ENCODE data around the gene NPEPPS.

NPEPPS gene

DNA sequence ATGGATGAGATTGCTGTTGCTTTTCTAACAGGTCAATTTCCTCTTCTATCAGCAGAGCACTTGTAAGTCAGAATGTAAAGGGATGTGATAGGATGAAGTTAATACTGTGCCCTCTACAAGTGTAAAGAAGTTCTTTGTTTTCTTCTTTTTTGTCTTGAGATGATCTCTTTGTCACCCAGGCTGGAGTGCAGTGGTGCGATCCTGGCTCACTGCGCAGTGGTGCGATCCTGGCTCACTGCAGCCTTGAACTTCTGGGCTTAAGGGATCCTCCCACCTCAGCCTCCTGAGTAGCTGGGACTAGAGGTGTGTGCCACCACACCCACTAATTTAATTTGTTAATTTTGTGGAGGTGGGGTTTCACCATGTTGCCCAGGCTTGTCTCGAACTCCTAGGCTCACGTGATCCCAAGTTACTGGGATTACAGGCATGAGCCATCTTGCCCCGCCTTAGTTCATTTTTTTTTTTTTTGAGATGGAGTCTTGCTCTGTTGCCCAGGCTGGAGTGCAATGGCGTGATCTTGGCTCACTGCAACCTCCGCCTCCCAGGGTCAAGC, 97.2 kb downstream of the NPEPPS start:
- no peak for DNase-seq (ENCODE audit: low read depth)

DNA sequence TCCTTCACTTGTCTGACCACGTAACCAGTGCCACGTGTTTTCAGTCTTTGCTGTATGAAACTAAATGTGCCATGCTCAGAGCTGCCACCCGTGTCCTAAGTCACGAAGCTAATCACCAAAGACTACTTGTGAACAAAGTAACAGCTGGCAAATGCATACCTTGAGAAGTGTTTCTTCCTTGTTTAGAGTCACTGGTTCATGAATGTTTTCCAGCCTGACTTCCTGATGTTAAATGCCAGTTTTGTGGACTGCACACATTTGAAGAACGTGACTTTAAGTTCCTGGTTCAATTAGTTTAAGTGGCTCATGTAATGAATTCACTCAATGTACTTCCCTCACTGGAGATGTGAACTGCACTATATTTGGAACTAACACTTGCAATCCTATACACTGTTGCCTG, 98.9 kb downstream of the NPEPPS start:
- no peak for DNase-seq (ENCODE audit: low read depth)

DNA sequence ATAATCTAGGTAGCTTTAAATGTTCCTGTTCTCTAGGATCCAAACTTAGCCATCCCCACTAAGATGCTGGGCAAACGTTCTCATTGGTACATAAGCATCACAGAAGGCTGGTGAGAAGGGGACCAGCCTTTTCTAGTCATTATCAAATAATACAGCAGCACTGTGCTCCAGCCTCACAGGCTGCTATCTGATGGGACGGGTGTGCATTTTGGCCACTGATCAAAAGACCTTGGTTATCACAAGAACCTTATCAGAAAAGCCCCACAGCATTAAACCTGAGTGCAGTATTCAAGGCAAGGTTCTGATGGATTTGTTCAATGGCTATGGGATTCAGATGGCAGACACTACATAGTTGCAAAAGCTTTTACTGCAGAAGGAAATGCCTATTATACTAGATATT, 99.7 kb downstream of the NPEPPS start:
- no peak for DNase-seq (ENCODE audit: low read depth)

DNA sequence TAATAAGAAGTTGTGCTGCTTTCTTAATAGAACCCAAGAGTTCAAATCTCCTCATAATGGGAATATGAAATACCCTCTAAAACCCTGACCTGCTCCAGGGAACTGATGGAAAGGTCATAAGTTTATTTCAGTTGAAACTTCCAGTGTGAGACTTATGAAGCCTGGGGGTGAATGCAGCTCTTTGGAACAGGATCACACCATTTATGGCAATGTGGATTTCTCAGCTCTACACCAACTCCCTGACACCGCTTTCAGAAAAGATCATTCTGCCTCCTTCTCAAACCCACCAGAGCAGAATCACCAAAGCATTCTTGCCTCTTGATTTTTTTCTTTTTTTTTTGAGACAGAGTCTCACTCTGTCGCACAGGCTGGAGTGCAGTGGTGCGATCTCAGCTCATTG, 102.1 kb downstream of the NPEPPS start:
- DNase-seq (ENCODE audit: low read depth): no peak

DNA sequence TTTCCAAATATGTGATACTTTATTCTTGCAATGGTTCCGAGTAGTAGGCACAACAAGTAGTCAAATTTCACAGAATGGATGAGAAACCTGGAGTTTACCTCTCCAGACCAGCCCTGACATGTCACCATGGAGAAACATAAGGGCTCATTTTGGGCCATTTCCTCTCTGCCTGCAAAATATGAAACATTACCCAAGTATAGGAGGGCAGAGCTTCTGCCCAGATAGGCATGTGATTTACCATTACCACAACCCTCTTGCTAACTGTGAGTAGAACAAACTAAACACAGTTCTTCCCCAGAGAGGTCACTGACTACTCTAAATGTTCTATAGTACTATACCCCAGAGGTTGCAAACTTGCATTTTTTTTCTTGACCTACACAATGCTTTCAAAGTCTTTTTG, 103.1 kb downstream of the NPEPPS start:
- DNase-seq (ENCODE audit: low read depth): no peak

DNA sequence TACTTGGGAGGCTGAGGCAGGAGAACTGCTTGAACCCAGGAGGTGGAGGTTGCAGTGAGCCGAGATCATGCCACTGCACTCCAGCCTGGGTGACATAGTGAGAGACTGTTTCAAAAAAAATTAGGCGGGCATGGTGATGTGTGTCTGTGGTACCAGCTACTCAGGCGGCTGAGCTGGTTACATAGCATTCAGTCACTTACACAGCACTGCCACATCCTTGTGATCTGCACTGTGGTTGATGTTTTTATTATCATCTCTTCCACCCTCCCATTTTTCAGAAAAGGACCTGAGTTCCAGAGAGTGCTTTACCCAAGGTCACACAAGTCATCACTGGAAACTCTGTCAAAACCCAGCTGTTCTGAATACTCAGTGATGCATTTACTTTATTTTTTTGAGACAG, 104.0 kb downstream of the NPEPPS start:
- DNase-seq (ENCODE audit: low read depth): no peak

DNA sequence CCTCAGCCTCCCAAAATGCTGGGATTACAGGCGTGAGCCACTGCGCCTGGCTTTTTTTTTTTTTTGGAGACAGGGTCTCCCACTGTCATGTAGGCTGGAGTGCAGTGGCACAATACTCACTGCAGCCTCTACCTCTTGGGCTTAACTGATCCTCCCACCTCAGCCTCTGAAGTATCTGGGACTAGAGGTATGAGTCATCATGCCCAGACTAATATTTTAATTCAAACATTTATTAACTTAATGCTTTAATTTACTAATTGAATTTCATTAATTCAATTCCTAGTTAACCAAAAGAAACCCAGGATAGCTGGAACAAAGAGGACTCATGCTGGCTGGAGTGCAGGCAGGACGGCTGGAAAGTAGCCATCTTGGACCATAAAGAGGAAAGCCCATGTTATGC, 104.8 kb downstream of the NPEPPS start:
- no peak for DNase-seq (ENCODE audit: low read depth)

DNA sequence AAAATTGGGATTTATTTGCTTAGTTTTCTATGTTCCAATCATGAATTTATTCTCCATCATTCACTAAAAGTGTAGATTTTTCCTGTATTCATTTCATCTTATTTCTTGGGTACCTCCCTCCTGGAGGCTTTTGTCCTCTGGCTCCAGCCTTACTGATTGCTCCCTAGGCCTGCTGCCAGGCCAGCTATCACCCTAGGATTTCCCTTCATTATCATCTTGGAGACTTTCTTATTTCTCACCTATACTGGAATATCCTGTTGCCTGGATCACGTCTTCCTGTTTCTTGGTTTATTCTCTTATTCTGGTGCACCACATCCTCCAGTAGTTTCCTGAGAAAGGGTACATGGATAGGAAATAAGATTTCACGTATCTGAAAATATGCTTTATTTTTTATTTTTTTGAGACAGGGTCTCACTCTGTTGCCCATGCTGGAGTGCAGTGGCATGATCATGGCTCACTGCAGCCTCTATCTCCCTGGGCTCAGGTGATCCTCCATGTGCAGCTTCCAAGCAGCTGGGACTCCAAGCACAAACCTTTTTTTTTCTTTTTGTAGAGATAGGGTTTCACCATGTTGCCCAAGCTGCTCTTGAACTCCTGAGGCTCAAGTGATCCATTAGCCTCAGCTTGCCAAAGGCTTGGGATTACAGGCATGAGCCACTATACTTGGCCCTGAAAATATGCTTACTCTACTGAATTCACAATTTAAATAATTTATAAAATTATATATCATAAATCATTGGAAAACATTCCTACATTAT, 105.5 kb downstream of the NPEPPS start:
- DNase-seq (ENCODE audit: low read depth): no peak

DNA sequence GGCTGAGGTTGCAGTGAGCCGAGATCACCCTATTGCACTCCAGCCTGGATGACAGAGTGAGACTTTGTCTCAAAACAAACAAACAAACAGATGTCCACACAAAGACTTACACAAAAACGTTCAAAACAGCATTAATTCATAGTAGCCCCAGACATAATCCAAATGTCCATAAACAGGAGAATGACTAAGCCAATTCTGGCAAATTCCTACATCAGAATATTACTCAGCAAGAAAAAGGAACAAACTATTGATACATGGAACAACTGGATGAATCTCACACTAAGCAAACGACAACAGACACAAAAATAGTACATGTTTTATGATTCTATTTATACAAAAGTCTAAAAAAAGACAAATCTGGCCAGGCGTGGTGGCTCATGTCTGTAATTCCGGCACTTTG, 108.0 kb downstream of the NPEPPS start:
- DNase-seq (ENCODE audit: low read depth): no peak

DNA sequence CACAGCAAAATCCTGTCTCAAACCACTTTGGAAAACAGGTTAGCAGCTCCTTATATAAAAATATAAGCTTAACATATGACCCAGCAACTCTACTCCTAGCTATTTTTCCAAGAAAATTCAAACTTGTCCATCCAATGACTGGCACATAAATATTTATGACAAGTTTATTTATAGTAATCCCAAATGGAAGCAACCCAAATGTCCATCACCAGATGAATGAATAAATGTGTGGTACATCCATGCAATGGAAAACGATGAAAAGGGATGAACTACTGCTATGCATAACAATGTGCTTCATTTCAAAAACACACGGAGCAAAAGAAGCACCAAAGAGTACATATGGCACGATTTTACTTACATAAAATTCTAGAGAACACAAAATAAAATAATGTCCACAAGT, 109.2 kb downstream of the NPEPPS start:
- no peak for DNase-seq (ENCODE audit: low read depth)

DNA sequence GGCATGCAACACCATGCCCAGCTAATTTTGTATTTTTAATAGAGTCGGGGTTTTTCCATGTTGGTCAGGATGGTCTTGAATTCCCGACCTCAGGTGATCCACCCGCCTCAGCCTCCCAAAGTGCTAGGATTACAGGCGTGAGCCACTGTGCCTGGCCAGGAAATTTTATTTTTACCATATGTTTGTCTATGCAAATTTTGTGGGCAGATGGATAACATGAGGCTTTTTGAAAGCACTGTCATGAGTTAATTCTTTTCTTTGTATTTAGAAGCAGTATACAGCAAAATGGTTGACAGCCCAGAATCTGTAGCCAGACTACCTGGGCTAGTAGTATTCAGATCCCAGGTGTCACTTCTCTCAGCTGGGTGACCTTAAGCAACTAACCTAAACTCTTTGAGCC, 110.3 kb downstream of the NPEPPS start:
- no peak for DNase-seq (ENCODE audit: low read depth)

DNA sequence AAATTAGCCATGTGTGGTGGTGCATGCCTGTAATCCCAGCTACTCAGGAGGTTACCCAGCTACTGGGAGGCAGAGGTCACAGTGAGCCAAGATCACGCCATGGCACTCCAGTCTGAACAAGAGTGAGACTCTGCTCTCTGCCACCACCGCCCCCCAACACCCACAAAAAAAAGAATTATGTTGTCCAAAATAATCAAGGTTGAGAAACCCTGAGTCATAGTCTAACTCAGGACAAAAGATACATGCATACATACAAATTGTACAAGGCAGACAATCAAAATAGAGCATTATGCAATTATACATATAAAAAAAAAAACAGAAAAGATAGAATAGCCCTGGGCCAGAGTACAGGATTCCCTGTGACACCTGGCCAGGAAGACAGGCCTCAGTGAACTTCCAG, 112.2 kb downstream of the NPEPPS start:
- DNase-seq (ENCODE audit: low read depth): no peak

DNA sequence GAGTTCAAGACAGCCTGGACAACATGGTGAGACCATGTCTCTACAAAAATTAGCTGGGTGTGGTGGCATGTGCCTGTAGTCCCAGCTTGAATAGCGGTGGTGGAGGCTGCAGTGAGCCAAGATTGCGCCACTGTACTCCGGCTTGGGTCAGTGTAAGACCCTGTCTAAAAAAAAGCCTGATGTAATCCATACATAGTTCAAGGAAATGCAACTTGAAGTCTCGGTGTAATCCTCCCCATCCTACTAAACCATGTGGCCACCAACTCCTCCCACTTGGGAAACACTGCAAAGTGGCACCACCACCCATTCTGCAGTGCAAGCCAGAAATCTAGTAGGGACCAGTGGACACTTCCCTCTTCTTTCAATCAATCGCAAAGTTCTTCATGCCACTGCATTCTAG, 113.4 kb downstream of the NPEPPS start:
- DNase-seq (ENCODE audit: low read depth): no peak

DNA sequence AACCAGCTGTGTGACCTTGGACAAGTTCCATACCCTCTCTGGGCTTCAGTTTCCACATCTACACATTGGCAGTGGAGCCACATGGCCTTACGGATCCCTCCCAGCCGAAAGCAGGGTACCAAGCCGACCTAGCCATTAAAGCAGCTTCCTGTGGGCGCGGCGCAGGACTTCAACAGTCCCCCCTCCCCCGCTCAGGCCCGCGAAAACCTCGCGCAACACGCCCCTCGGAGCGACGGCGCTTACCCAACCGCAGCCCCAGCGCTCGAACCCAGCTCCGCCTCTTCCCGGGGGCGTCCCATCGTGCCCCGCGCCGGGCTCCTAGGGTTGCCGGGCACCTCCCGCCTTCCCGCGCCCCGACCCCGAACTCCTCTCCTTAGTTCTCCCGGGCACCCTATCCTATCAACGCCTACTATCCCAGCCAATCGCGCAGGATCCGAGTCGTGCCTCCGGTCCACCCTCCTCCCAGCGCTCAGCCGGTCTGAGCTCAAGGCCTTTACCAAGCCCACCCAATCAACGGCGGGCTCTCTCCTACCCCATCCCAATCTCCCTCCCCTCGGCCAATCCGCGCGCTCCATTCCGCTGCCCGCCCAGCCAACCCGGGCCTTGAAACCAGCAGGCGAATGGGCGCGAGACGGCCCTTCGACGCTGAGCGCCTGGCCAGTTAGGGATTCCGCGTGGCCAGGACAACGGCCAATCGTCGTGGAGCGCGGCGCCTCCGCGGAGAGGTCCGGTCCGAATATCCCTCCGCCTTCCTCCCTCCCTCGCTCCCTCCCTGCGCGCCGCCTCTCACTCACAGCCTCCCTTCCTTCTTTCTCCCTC, 118.5 kb downstream of the NPEPPS start, which contains the start of gene KPNB1:
TSS of gene KPNB1 (plus strand) at position 767 of the 819 bp plus-strand sequence. CDS start 326 bp downstream, outside the sequence.
- peak; percentile 95 for DNase-seq (ENCODE audit: low read depth)

DNA sequence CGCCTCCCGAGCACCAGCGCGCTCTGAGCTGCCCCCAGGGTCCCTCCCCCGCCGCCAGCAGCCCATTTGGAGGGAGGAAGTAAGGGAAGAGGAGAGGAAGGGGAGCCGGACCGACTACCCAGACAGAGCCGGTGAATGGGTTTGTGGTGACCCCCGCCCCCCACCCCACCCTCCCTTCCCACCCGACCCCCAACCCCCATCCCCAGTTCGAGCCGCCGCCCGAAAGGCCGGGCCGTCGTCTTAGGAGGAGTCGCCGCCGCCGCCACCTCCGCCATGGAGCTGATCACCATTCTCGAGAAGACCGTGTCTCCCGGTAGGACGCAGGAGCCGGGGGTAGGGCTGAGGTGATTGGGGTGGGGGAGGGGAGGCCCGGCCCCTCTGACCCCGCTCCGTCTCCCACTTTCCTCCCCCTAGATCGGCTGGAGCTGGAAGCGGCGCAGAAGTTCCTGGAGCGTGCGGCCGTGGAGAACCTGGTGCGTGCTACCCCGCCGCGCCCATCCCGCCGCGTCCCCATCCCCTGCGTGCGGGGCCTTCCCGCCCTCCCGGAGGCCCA, 119.1 kb downstream of the NPEPPS start:
- DNase-seq (ENCODE audit: low read depth): no peak

DNA sequence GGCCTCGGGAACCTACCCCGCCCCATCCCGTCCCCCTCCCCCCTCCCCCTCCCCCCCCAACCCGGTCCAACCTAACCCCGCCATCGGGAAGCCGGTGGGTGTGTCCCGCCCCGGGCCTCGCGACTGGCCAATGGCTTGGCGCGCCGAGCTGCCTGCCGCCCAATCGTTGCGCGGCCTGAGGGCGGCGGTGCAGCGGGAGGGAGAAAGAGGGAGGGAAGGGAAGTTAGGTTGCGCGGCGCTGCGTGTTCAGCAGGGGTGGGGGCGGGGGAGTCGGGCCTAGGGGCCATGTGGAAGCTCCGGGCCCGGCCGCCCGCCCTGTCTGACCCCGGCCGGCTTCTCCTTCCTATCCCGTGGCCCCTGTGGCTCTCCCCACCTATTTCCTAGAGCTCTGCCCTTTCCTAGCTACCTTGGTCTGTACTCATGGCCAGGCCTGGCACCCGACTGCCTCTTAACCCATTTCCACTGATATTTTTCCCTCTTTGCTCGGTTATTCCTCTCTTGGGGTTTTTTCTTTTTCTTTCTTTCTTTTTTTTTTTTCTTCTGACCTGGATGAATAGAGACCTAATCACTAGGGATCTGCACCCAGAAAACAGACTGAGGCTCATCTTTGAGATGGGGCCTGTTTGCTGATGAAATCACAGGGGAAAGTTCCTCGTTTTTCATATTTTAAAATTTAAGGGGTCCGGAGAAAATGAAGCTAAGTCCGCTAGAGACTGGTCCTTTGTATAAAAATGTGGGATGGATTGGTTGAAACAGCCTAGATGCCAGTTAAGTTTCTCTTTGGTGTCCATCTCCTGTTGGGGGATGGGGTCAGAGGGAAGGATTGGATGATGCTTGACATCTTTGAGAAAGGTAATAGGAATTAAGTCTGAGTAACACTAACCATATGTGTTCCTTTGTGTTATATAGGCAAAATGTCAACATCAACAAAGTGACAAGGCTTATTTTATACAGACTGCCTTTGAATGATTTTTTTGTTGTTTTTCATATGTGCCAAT, 119.9 kb downstream of the NPEPPS start:
- peak; percentile 91 for DNase-seq (ENCODE audit: low read depth)

DNA sequence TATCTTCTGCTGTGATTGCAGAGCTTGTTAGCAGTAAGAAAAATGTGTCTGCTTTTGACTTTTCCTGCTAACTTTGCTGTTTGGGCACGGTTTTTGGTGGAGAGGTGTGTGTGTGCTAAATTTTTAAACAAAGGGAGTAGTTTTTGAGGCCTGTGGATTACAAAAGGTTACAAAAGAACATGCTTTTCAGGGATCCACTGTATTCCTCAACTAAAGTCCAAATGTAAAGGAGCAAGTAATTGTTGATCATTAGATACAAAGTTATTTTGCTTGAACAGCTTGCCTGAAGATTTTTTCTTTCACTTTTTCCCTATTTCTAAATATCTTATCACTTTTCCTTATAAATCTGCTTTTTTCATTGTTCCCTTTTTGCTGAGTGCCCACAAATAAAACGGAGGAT, 120.8 kb downstream of the NPEPPS start:
- no peak for DNase-seq (ENCODE audit: low read depth)

DNA sequence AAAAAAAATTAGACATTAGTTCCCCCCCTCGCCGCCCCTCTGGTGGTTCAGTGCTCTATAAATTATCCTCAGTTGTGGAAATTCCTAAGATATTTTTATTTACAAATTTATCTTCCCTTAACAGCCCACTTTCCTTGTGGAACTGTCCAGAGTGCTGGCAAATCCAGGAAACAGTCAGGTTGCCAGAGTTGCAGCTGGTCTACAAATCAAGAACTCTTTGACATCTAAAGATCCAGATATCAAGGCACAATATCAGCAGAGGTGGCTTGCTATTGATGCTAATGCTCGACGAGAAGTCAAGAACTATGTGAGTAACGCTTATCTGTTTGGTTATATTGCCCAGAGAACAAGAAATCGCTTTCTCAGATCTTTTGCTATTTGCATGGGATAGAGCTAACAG, 121.7 kb downstream of the NPEPPS start:
- no peak for DNase-seq (ENCODE audit: low read depth)

DNA sequence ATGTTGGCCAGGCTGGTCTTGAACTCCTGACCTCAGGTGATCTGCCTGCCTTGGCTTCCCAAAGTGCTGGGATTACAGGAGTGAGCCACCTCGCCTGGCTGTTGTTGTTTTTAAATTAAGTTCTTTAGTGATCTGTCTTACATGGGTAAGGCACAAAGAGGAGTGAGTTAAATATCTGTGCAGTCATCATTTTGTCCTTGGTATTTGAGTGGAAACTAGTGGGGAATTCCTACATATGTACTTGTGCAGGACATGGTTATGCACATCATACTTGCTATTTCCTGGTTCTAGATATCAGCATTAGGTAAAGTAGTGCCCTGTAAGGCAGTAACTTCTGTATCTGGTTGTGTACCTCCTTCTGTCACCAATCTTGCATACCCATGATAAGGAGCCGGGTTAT, 122.5 kb downstream of the NPEPPS start:
- no peak for DNase-seq (ENCODE audit: low read depth)

DNA sequence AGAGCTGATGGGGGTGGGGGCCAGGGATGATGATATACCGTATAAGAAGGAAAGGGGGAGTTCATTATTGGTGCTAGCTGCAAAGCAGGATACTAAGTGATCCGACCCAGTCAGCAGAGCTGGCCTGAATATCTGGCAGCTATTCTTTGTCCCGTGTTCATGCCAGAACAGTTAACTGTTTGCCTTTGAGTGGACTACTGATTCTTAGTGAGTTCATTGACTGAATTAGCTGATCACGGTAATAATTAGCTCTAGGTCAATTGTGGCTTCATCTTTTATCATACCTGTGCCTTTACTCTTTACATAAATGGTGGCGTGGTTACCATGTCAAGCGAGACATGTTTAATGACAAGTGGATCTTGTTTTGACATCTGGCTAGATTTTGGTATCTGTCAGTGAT, 124.1 kb downstream of the NPEPPS start:
- no peak for DNase-seq (ENCODE audit: low read depth)

DNA sequence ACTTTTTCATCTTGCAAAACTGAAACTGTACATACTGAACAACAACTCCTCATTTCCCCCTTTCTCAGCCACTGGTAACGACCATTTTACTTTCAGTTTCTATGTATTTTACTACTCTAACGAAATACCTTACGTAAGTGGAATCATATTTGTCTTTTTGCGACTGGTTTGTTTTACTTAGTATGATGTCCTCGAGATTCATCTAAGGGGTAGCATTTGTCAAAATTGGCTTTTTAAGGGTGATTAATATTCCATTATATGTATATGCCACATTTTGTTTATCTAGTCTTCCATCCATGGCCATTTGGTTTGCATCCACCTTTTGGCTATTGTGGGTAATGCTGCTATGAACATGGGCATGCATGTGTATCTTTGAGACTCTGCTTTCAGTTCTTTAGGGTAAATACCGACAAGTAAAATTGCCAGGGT, 129.2 kb downstream of the NPEPPS start:
- DNase-seq (ENCODE audit: low read depth): no peak

Measured in stimulated activated CD8-positive, alpha-beta memory T cell treated with anti-CD3 and anti-CD28 coated beads, Interleukin-12 subunit alpha, Interleukin-12 subunit beta, amount 100 ng/mL, for 4 hours (primary cell).